Measurements from ENCODE around the gene AKNAD1.

AKNAD1 gene

DNA sequence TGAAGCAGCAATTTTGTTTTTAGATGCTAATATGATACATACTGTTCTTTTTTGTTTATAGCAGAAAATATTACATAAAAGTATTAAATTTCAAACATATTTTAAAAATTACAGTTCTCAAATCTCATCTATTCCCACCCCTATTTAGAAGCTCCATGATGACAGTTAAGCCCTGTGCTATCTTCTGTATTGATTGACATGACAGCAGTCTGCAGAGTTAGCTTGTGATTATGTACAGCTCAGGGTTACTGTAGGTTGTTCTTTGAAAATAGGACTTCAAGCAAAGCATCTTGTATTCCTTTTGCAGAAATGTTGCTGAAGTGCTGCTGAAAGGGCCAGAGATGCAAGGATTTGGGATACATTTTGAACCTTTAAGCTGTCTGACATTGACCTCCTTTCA lies 28.1 kb upstream of the AKNAD1 start:
- Histone ChIP-seq H3K27ac (no peak overlapping the region), H2AFZ (no peak overlapping the region), H3K36me3 (ENCODE audit: control insufficient read depth, insufficient read depth, low read length) (no peaks in the 10 kb centered on the region), H3K4me1 (no peaks in the 10 kb centered on the region), H3K4me2 (ENCODE audit: low read length) (no peak overlapping the region), H3K9ac (no peak overlapping the region), H3K9me3 (ENCODE audit: control insufficient read depth, low read length) (no peaks in the 10 kb centered on the region), H3K4me3 (ENCODE audit: low read depth, low read length) (no peak overlapping the region), H3K79me2 (no peaks in the 10 kb centered on the region), H3K27me3 (ENCODE audit: control insufficient read depth, insufficient read depth, low read length) (no peaks in the 10 kb centered on the region)
- TF ChIP-seq, protein P1, sequence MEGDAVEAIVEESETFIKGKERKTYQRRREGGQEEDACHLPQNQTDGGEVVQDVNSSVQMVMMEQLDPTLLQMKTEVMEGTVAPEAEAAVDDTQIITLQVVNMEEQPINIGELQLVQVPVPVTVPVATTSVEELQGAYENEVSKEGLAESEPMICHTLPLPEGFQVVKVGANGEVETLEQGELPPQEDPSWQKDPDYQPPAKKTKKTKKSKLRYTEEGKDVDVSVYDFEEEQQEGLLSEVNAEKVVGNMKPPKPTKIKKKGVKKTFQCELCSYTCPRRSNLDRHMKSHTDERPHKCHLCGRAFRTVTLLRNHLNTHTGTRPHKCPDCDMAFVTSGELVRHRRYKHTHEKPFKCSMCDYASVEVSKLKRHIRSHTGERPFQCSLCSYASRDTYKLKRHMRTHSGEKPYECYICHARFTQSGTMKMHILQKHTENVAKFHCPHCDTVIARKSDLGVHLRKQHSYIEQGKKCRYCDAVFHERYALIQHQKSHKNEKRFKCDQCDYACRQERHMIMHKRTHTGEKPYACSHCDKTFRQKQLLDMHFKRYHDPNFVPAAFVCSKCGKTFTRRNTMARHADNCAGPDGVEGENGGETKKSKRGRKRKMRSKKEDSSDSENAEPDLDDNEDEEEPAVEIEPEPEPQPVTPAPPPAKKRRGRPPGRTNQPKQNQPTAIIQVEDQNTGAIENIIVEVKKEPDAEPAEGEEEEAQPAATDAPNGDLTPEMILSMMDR (IDR thresholded peaks at IDR 0.05): no peak

DNA sequence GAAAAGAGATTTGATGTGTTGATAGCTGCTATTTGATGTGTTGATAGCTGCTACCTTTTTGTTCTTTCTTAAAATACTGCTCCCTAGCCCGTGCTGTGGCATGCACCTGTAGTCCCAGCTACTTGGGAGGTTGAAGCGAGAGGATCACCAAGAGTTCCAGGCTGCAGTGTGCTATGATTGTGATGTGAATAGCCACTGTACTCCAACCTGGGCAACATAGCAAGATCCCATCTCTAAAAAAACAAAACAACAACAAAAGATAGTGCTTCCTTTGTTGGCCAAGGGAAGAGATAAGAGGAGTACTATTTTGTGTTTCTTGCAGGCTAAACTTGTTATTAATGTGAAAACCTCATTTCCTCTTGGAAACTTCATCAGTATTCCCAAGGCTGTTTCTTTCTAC lies 25.9 kb upstream of the AKNAD1 start:
- no peak overlapping the region for H3K4me3 ChIP-seq (ENCODE audit: low read depth, low read length)
- H3K27ac ChIP-seq: no peak overlapping the region
- no peak overlapping the region for H2AFZ ChIP-seq
- no peaks in the 10 kb centered on the region for H3K4me1 ChIP-seq
- no peak overlapping the region for H3K4me2 ChIP-seq (ENCODE audit: low read length)
- H3K79me2 ChIP-seq: no peaks in the 10 kb centered on the region
- TF ChIP-seq, protein P1 (IDR thresholded peaks at IDR 0.05): no peak
- no peaks in the 10 kb centered on the region for H3K27me3 ChIP-seq (ENCODE audit: control insufficient read depth, insufficient read depth, low read length)
- H3K9me3 ChIP-seq (ENCODE audit: control insufficient read depth, low read length): no peaks in the 10 kb centered on the region
- no peak overlapping the region for H3K9ac ChIP-seq
- no peaks in the 10 kb centered on the region for H3K36me3 ChIP-seq (ENCODE audit: control insufficient read depth, insufficient read depth, low read length)

DNA sequence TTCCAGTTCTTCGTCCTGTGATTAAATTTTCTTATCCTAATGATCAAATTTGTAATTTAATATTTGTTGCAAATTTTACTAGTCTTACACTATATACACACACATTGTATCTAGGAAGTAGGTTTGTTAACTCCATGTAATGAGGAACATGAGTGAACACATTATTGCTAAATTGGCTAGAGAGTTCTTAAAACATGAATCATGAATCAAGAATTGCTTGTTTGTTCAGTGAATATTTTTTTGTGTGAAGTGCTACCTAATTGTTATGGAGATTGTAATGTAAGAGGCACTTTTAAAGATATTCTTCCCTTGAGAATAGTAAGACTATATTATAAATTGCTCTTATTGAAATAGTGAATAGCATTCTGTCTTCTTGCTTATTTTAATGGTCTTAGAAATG lies 24.5 kb upstream of the AKNAD1 start:
- no peaks in the 10 kb centered on the region for H3K36me3 ChIP-seq (ENCODE audit: control insufficient read depth, insufficient read depth, low read length)
- H3K4me3 ChIP-seq (ENCODE audit: low read depth, low read length): no peak overlapping the region
- H3K4me2 ChIP-seq (ENCODE audit: low read length): no peak overlapping the region
- no peaks in the 10 kb centered on the region for H3K4me1 ChIP-seq
- H3K9me3 ChIP-seq (ENCODE audit: control insufficient read depth, low read length): no peaks in the 10 kb centered on the region
- H3K27me3 ChIP-seq (ENCODE audit: control insufficient read depth, insufficient read depth, low read length): no peaks in the 10 kb centered on the region
- H3K79me2 ChIP-seq: no peaks in the 10 kb centered on the region
- TF ChIP-seq, protein P1 (IDR thresholded peaks at IDR 0.05): no peak
- H2AFZ ChIP-seq: no peak overlapping the region
- no peak overlapping the region for H3K27ac ChIP-seq
- no peak overlapping the region for H3K9ac ChIP-seq

DNA sequence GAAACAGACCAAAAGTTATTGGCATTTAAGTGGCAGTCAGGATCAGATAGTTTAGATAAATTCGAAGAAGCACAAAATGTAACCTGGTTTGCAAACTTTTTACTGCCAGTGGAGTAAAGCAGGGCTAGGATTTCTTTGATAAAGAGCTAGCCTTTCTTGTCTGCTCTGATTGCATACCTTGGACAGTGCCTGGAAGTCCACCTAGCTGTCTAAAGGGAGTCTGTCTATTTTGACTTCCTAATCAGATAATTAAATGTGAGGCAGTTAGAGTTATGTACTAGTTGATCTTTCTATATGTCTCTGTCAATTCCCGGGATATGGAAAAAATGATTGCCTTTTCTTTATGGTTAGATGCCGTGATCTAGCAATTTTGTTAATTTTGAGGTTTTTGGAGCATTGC lies 24.0 kb upstream of the AKNAD1 start:
- no peak overlapping the region for H3K27ac ChIP-seq
- H3K27me3 ChIP-seq (ENCODE audit: control insufficient read depth, insufficient read depth, low read length): no peaks in the 10 kb centered on the region
- no peak overlapping the region for H2AFZ ChIP-seq
- H3K79me2 ChIP-seq: no peaks in the 10 kb centered on the region
- no peak overlapping the region for H3K4me2 ChIP-seq (ENCODE audit: low read length)
- H3K4me3 ChIP-seq (ENCODE audit: low read depth, low read length): no peak overlapping the region
- H3K4me1 ChIP-seq: no peaks in the 10 kb centered on the region
- TF ChIP-seq, protein P1 (IDR thresholded peaks at IDR 0.05): no peak
- H3K36me3 ChIP-seq (ENCODE audit: control insufficient read depth, insufficient read depth, low read length): no peaks in the 10 kb centered on the region
- H3K9ac ChIP-seq: no peak overlapping the region
- H3K9me3 ChIP-seq (ENCODE audit: control insufficient read depth, low read length): no peaks in the 10 kb centered on the region

DNA sequence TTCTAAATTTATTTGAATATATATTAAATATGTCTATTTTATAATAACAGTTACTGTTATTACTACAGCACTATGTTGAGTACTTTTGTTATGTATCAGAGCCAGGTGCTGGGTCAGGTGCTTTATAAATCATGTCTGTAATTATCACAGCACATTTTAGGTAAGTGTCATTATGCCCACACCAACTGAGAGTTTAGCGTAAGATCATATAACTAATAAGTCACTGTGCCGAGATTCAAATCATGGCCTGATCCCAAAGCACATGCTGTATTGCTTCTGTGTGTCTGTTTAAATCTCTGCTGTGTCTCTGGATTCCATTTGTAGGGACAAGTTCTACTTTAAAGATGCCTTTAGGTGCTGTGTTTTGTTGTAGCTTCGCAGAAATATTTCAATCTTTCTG lies 21.8 kb upstream of the AKNAD1 start:
- TF ChIP-seq, protein P1 (IDR thresholded peaks at IDR 0.05): no peak
- H2AFZ ChIP-seq: no peak overlapping the region
- no peaks in the 10 kb centered on the region for H3K27me3 ChIP-seq (ENCODE audit: control insufficient read depth, insufficient read depth, low read length)
- no peaks in the 10 kb centered on the region for H3K79me2 ChIP-seq
- H3K4me1 ChIP-seq: no peaks in the 10 kb centered on the region
- H3K9me3 ChIP-seq (ENCODE audit: control insufficient read depth, low read length): no peaks in the 10 kb centered on the region
- no peak overlapping the region for H3K4me3 ChIP-seq (ENCODE audit: low read depth, low read length)
- no peak overlapping the region for H3K4me2 ChIP-seq (ENCODE audit: low read length)
- no peak overlapping the region for H3K27ac ChIP-seq
- no peaks in the 10 kb centered on the region for H3K36me3 ChIP-seq (ENCODE audit: control insufficient read depth, insufficient read depth, low read length)
- no peak overlapping the region for H3K9ac ChIP-seq
